Ishikawa (cell line): ENCODE measurements around the gene RAP2A.

Experiments used
- CEBPB ChIP-seq: IDR thresholded peaks from 2 replicates; pipeline ENCODE4 v1.6.1; 2012
- CREB1 ChIP-seq: IDR thresholded peaks from 2 replicates; pipeline ENCODE4 v1.6.1; 2012; ENCODE audit warnings: low read depth
- EGR1 ChIP-seq: IDR thresholded peaks from 2 replicates; pipeline ENCODE4 v1.6.1; 2012
- EP300 ChIP-seq: IDR thresholded peaks from 2 replicates; pipeline ENCODE4 v1.6.1; 2012; ENCODE audit warnings: borderline replicate concordance
- FOXM1 ChIP-seq: IDR thresholded peaks from 2 replicates; pipeline ENCODE4 v1.6.1; 2012; ENCODE audit warnings: low read depth, borderline replicate concordance
- MAX ChIP-seq: IDR thresholded peaks from 2 replicates; pipeline ENCODE4 v1.6.1; 2012
- NFIC ChIP-seq: IDR thresholded peaks from 2 replicates; pipeline ENCODE4 v1.6.1; 2012
- RAD21 ChIP-seq: IDR thresholded peaks from 2 replicates; pipeline ENCODE4 v1.6.1; 2012; ENCODE audit warnings: low read depth
- REST ChIP-seq: IDR thresholded peaks from 2 replicates; pipeline ENCODE4 v1.6.1; 2012; ENCODE audit warnings: low read depth, mild to moderate bottlenecking
- TAF1 ChIP-seq: IDR thresholded peaks from 2 replicates; pipeline ENCODE4 v1.6.1; 2012; ENCODE audit warnings: low read depth, mild to moderate bottlenecking
- TCF12 ChIP-seq: IDR thresholded peaks from 2 replicates; pipeline ENCODE4 v1.6.1; 2012; ENCODE audit warnings: low read depth
- TEAD4 ChIP-seq: IDR thresholded peaks from 2 replicates; pipeline ENCODE4 v1.6.1; 2012
- USF1 ChIP-seq: IDR thresholded peaks from 2 replicates; pipeline ENCODE4 v1.6.1; 2012
- YY1 ChIP-seq: IDR thresholded peaks from 2 replicates; pipeline ENCODE4 v1.6.1; 2012; ENCODE audit warnings: low read depth
- ZBTB7A ChIP-seq: IDR thresholded peaks from 2 replicates; pipeline ENCODE4 v1.6.1; 2012; ENCODE audit warnings: low read depth

Gene RAP2A

GRCh38 chr13:97460853-97461252 lies 26.9 kb downstream of the RAP2A start:
- TF ChIP-seq CEBPB: no peak
- no peak for TF ChIP-seq USF1
- no peak for TF ChIP-seq MAX
- TF ChIP-seq YY1: no peak
- TF ChIP-seq TCF12: no peak
- TF ChIP-seq TEAD4: no peak
- no peak for TF ChIP-seq EP300
- TF ChIP-seq NFIC: no peak
- TF ChIP-seq TAF1: no peak
- no peak for TF ChIP-seq EGR1
- no peak for TF ChIP-seq FOXM1
- no peak for TF ChIP-seq CREB1
- no peak for TF ChIP-seq RAD21
- TF ChIP-seq REST: no peak
- TF ChIP-seq ZBTB7A: no peak

- no peak for TF ChIP-seq EGR1
- TF ChIP-seq USF1: no peak
- TF ChIP-seq ZBTB7A: no peak
- TF ChIP-seq YY1: no peak
- no peak for TF ChIP-seq EP300
Measured at GRCh38 chr13:97464561-97464960, 30.6 kb downstream of the RAP2A start.

GRCh38 chr13:97466722-97467121 lies 32.8 kb downstream of the RAP2A start:
- no peak for TF ChIP-seq USF1
- no peak for TF ChIP-seq CEBPB
- TF ChIP-seq MAX: no peak
- TF ChIP-seq EP300: no peak
- no peak for TF ChIP-seq TEAD4
- no peak for TF ChIP-seq CREB1

- no peak for TF ChIP-seq USF1
- no peak for TF ChIP-seq REST
- TF ChIP-seq TAF1: no peak
- TF ChIP-seq TEAD4: no peak
- no peak for TF ChIP-seq EP300
- no peak for TF ChIP-seq ZBTB7A
- TF ChIP-seq FOXM1: no peak
- TF ChIP-seq TCF12: no peak
- TF ChIP-seq MAX: no peak
- TF ChIP-seq EGR1: no peak
Measured at GRCh38 chr13:97468331-97468730, 34.4 kb downstream of the RAP2A start.

GRCh38 chr13:97471711-97472110 lies 37.7 kb downstream of the RAP2A start:
- TF ChIP-seq USF1: no peak
- TF ChIP-seq CREB1: no peak
- TF ChIP-seq NFIC: no peak
- no peak for TF ChIP-seq EP300
- no peak for TF ChIP-seq RAD21
- no peak for TF ChIP-seq TAF1
- TF ChIP-seq EGR1: no peak
- TF ChIP-seq MAX: no peak
- TF ChIP-seq TCF12: no peak
- no peak for TF ChIP-seq FOXM1
- no peak for TF ChIP-seq ZBTB7A
- no peak for TF ChIP-seq YY1
- no peak for TF ChIP-seq REST
